Measurements from ENCODE around the gene TECRL. TPM values are rescaled to one million over a fixed set of nuclear protein-coding genes. Genes with fewer than 3 reads are reported as not detected.
A peak's percentile ranks its signal among the peaks of the same experiment; 100 is the strongest.

Gene TECRL
- total RNA-seq, 1 experiment from 2014 or later, result not detected

- intact Hi-C loops (cut with micrococcal nuclease; ENCODE audit: unreplicated experiment), result no loop called here
- H3K9me3 ChIP-seq (ENCODE audit: insufficient read depth, low read depth), result 0 out of 2 replicates have a peak, but pooled peaks cover 2% of the 10 kb centered on the region
- no peaks in the 10 kb centered on the region for H3K27me3 ChIP-seq (ENCODE audit: insufficient read depth, low read depth)
- no peaks in the 10 kb centered on the region for H3K4me1 ChIP-seq (replicated peaks; ENCODE audit: insufficient read depth)
- no peaks in the 10 kb centered on the region for H4K20me1 ChIP-seq (ENCODE audit: insufficient read depth)
- CTCF ChIA-PET, result no interaction called here
- no peaks in the 10 kb centered on the region for H3F3A ChIP-seq (ENCODE audit: insufficient read depth, low read depth)
- no peaks in the 10 kb centered on the region for H3K9me2 ChIP-seq (ENCODE audit: insufficient read depth)
- DNase-seq, result no peak
- no peaks in the 10 kb centered on the region for H3K79me2 ChIP-seq (ENCODE audit: low read depth)
- H3K4me2 ChIP-seq, result no peak overlapping the region
- no peak overlapping the region for H3K4me3 ChIP-seq
- no peaks in the 10 kb centered on the region for H3K36me3 ChIP-seq (ENCODE audit: low read depth)
- no peak overlapping the region for H2AFZ ChIP-seq
- BruUV-seq (replicated peaks), result no TSS peak
- no peak for TF ChIP-seq EZH2 (IDR thresholded peaks at IDR 0.05; ENCODE audit: low read depth)
- TF ChIP-seq, protein P1, sequence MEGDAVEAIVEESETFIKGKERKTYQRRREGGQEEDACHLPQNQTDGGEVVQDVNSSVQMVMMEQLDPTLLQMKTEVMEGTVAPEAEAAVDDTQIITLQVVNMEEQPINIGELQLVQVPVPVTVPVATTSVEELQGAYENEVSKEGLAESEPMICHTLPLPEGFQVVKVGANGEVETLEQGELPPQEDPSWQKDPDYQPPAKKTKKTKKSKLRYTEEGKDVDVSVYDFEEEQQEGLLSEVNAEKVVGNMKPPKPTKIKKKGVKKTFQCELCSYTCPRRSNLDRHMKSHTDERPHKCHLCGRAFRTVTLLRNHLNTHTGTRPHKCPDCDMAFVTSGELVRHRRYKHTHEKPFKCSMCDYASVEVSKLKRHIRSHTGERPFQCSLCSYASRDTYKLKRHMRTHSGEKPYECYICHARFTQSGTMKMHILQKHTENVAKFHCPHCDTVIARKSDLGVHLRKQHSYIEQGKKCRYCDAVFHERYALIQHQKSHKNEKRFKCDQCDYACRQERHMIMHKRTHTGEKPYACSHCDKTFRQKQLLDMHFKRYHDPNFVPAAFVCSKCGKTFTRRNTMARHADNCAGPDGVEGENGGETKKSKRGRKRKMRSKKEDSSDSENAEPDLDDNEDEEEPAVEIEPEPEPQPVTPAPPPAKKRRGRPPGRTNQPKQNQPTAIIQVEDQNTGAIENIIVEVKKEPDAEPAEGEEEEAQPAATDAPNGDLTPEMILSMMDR (conservative IDR thresholded peaks at IDR 0.05), result no peak
- POLR2A ChIA-PET (ENCODE audit: unreplicated experiment), result no interaction called here
- H3K27ac ChIP-seq, result no peak overlapping the region
Measured at GRCh38 chr4:64305565-64306254, 103.5 kb downstream of the TECRL start.

- H4K20me1 ChIP-seq (ENCODE audit: insufficient read depth), result no peaks in the 10 kb centered on the region
- H3K4me3 ChIP-seq, result no peak overlapping the region
- ChIA-PET CTCF (no interaction called here), POLR2A (ENCODE audit: unreplicated experiment) (no interaction called here)
- H3K4me1 ChIP-seq (replicated peaks; ENCODE audit: insufficient read depth), result no peaks in the 10 kb centered on the region
- intact Hi-C loops (cut with micrococcal nuclease; ENCODE audit: unreplicated experiment), result no loop called here
- H3K36me3 ChIP-seq (ENCODE audit: low read depth), result no peaks in the 10 kb centered on the region
- H3K4me2 ChIP-seq, result no peak overlapping the region
- H3K27me3 ChIP-seq (ENCODE audit: insufficient read depth, low read depth), result no peaks in the 10 kb centered on the region
- no peaks in the 10 kb centered on the region for H3K79me2 ChIP-seq (ENCODE audit: low read depth)
- no peaks in the 10 kb centered on the region for H3F3A ChIP-seq (ENCODE audit: insufficient read depth, low read depth)
- TF ChIP-seq EZH2 (IDR thresholded peaks at IDR 0.05; ENCODE audit: low read depth), result no peak
- TF ChIP-seq, protein P1 (conservative IDR thresholded peaks at IDR 0.05), result no peak
- no peak overlapping the region for H3K27ac ChIP-seq
- H3K9me3 ChIP-seq (ENCODE audit: insufficient read depth, low read depth), result no peaks in the 10 kb centered on the region
- no TSS peak for BruUV-seq (replicated peaks)
- no peaks in the 10 kb centered on the region for H3K9me2 ChIP-seq (ENCODE audit: insufficient read depth)
- DNase-seq, result peak in 1 of 2 experiments; percentile 1
- no peak overlapping the region for H2AFZ ChIP-seq
Measured at GRCh38 chr4:64272432-64272831, 136.8 kb downstream of the TECRL start.

GRCh38 chr4:64271601-64272081 is 137.6 kb downstream of the TECRL start:
- intact Hi-C loops (cut with micrococcal nuclease; ENCODE audit: unreplicated experiment), result no loop called here
- peak in 1 of 2 experiments; percentile 38 for DNase-seq
- no TSS peak for BruUV-seq (replicated peaks)
- Histone ChIP-seq H4K20me1 (ENCODE audit: insufficient read depth) (no peaks in the 10 kb centered on the region), H3K27ac (no peak overlapping the region), H3K4me2 (peak overlapping the region; percentile 67), H3K4me3 (peak overlapping the region; percentile 41; the same call in 1 of the 2 replicates), H3K79me2 (ENCODE audit: low read depth) (no peaks in the 10 kb centered on the region), H3K9me3 (ENCODE audit: insufficient read depth, low read depth) (no peaks in the 10 kb centered on the region), H3K4me1 (replicated peaks; ENCODE audit: insufficient read depth) (no peaks in the 10 kb centered on the region), H3K27me3 (ENCODE audit: insufficient read depth, low read depth) (no peaks in the 10 kb centered on the region), H2AFZ (0 out of 2 replicates have a peak overlapping the region, but pooled peaks have one; percentile 53), H3K36me3 (ENCODE audit: low read depth) (no peaks in the 10 kb centered on the region), H3F3A (ENCODE audit: insufficient read depth, low read depth) (no peaks in the 10 kb centered on the region), H3K9me2 (ENCODE audit: insufficient read depth) (no peaks in the 10 kb centered on the region)
- TF ChIP-seq, protein P1 (conservative IDR thresholded peaks at IDR 0.05), result no peak
- no peak for TF ChIP-seq EZH2 (IDR thresholded peaks at IDR 0.05; ENCODE audit: low read depth)
- ChIA-PET CTCF (no interaction called here), POLR2A (ENCODE audit: unreplicated experiment) (interaction anchor here (0.7 kb wide), 1 partner anchor 1203 kb away, joined by 5 read pairs; no protein-coding TSS in a partner anchor)
